Measurements from ENCODE around the gene SAMD8. TPM values are rescaled to one million over a fixed set of nuclear protein-coding genes. Genes with fewer than 3 reads are reported as not detected.

The SAMD8 gene
- total and polyA plus RNA-seq, 2 of the 8 experiments (the other 6 are each of a cell fraction or from before 2014, with no cell fraction given) = 11.7 to 20.9 TPM

- no peak overlapping the region for H2AK5ac ChIP-seq (ENCODE audit: low read depth, low read length)
- H2BK5ac ChIP-seq (ENCODE audit: low read depth, low read length) = peak overlapping the region; percentile 82; the same call in 1 of the 2 replicates
- no peak overlapping the region for H3K56ac ChIP-seq (replicated peaks; ENCODE audit: insufficient read length, low read depth, low read length)
- H3K9me3 ChIP-seq (ENCODE audit: insufficient read depth in 2 of 2, low read depth in 1 of 2, low read length in 1 of 2) = no peaks in the 10 kb centered on the region
- no peak overlapping the region for H3K27ac ChIP-seq (ENCODE audit: low read depth, low read length)
- H3K79me1 ChIP-seq (ENCODE audit: low read depth, low read length) = peaks cover 4% of the 10 kb centered on the region; the same call in 1 of the 2 replicates
- peaks cover 14 to 34% (median 31%) of the 10 kb centered on the region in 4 experiments for H3K4me1 ChIP-seq (replicated peaks in 1 of 4; ENCODE audit: control insufficient read depth in 3 of 4, insufficient read depth in 4 of 4, low read length in 3 of 4)
- H2BK120ac ChIP-seq (replicated peaks; ENCODE audit: low read depth, low read length) = no peak overlapping the region
- H3K14ac ChIP-seq (ENCODE audit: insufficient read length) = no peak overlapping the region
- H2BK15ac ChIP-seq (ENCODE audit: low read length) = no peak overlapping the region
- H3K18ac ChIP-seq (ENCODE audit: extremely low read depth, low read length) = no peak overlapping the region
- H4K20me1 ChIP-seq (replicated peaks in 1 of 2; ENCODE audit: control insufficient read depth in 1 of 2, insufficient read depth in 2 of 2, low read length in 2 of 2) = peaks cover 3 to 12% of the 10 kb centered on the region in 2 experiments
- H2AFZ ChIP-seq (ENCODE audit: low read length) = no peak overlapping the region
- H3K27me3 ChIP-seq (replicated peaks in 1 of 4; ENCODE audit: control insufficient read depth in 3 of 4, extremely low read depth in 1 of 4, insufficient read depth in 3 of 4, low read length in 3 of 4) = no peaks in the 10 kb centered on the region
- no peak overlapping the region for H4K91ac ChIP-seq (replicated peaks; ENCODE audit: insufficient read length, low read length)
- no peak overlapping the region for H3K9ac ChIP-seq (replicated peaks in 1 of 4; ENCODE audit: extremely low read depth in 1 of 4, low read depth in 3 of 4, low read length in 3 of 4)
- no peak for DNase-seq (ENCODE audit: low read depth in 1 of 2, low spot score in 2 of 2)
- 93% methylated on average over 3 of the region's 3 CpGs; no CpG with 5 or more reads in 1 of the 2 experiments for whole genome bisulfite sequencing, 2 experiments (ENCODE audit: extremely low coverage in 1 of 2, insufficient coverage in 1 of 2, insufficient read length in 1 of 2, insufficient replicate concordance in 2 of 2, low coverage in 1 of 2, low lambda C conversion rate in 2 of 2, missing lambda C conversion rate in 1 of 2)
- H3K36me3 ChIP-seq (ENCODE audit: control insufficient read depth in 2 of 4, insufficient read depth in 4 of 4, low read length in 3 of 4) = peaks cover 18 to 71% (median 28%) of the 10 kb centered on the region in 4 experiments
- no peak for FAIRE-seq
- H2BK12ac ChIP-seq (ENCODE audit: low read depth, low read length) = no peak overlapping the region
- H3K4ac ChIP-seq (replicated peaks; ENCODE audit: insufficient read length, low read depth, low read length) = no peak overlapping the region
- no peak overlapping the region for H3K4me2 ChIP-seq (ENCODE audit: insufficient read depth in 1 of 2, low read depth in 2 of 2, low read length in 2 of 2)
- no peak for TF ChIP-seq USF2 (IDR thresholded peaks at IDR 0.05; ENCODE audit: low read length)
- no peak for TF ChIP-seq TBP (IDR thresholded peaks at IDR 0.05; ENCODE audit: low read depth, low read length)
- TF ChIP-seq EGR1 (IDR thresholded peaks at IDR 0.05; ENCODE audit: borderline replicate concordance, low read depth, low read length) = no peak
- TF ChIP-seq BACH1 (IDR thresholded peaks at IDR 0.05; ENCODE audit: low read length) = no peak
- ChIA-PET CTCF (ENCODE audit: partially characterized antibody) (interaction anchor here (0.6 to 18.9 kb wide), 10 partner anchors 10 to 998 kb away, joined by 3 to 209 read pairs (median 4); partner anchors contain the start of gene VDAC2), POLR2A (ENCODE audit: partially characterized antibody) (interaction anchor here (1.9 to 27.6 kb wide), 3 partner anchors 8 to 33 kb away, joined by 5 to 801 read pairs (median 79); partner anchors contain the start of gene VDAC2)
- no peak overlapping the region for H2BK20ac ChIP-seq (ENCODE audit: low read length)
- H3K4me3 ChIP-seq (ENCODE audit: extremely low read depth in 1 of 4, insufficient read depth in 2 of 4, low read depth in 3 of 4, low read length in 4 of 4) = no peak overlapping the region
- no peaks in the 10 kb centered on the region for H3K23me2 ChIP-seq (ENCODE audit: low read depth, low read length)
- no peak overlapping the region for H4K5ac ChIP-seq (ENCODE audit: insufficient read length, low read depth, low read length)
- no peak overlapping the region for H4K8ac ChIP-seq (ENCODE audit: extremely low read depth, insufficient read depth, low read length)
- H3K79me2 ChIP-seq (ENCODE audit: control insufficient read depth in 1 of 2, insufficient read depth in 2 of 2, low read length in 2 of 2) = peaks cover 6 to 59% of the 10 kb centered on the region in 2 experiments
- no peak overlapping the region for H3K23ac ChIP-seq (ENCODE audit: insufficient read length)
These were observed 116.8 kb downstream of the SAMD8 start for GRCh38 chr10:75228278-75228677.

All from H1 (cell line).